ENCODE results near the gene MIA. TPM values are rescaled to one million over a fixed set of nuclear protein-coding genes. Genes with fewer than 3 reads are reported as not detected.

Gene MIA
- total RNA-seq, 4 donors from 2014 or later, result 10.4 to 17.0 (median 12.9) TPM

GRCh38 chr19:40798683-40799557, 23.6 kb downstream of the MIA start, which contains the start of gene EGLN2:
Gene EGLN2 (plus strand): TSS chr19:40799191. CDS start chr19:40800573, 1,382 bp downstream.
- peak; percentile 100 for DNase-seq (ENCODE audit: low spot score in 2 of 2)
- H3K4me3 ChIP-seq (ENCODE audit: low read depth, poor library complexity, severe bottlenecking), result peak within 1 kb of the TSS; percentile 78
- WGBS, 2 donors, result 0 to 1% methylated on average over 66 to 82 of the region's 110 CpGs
- no peak for TF ChIP-seq CTCF (IDR thresholded peaks at IDR 0.05)
- peak in 1 of 2 donors; percentile 31 for TF ChIP-seq POLR2A (IDR thresholded peaks at IDR 0.05)
- intact Hi-C loops (cut with DNase I; ENCODE audit: low total_unique reads), result no loop called here

- no peak for TF ChIP-seq CTCF (IDR thresholded peaks at IDR 0.05)
- no peak for TF ChIP-seq POLR2A (IDR thresholded peaks at IDR 0.05)
- H3K4me3 ChIP-seq (ENCODE audit: low read depth, poor library complexity, severe bottlenecking), result peak overlapping the region; percentile 78
- WGBS, 2 donors, result 1 to 2% methylated on average over 39 to 40 of the region's 40 CpGs
- DNase-seq (ENCODE audit: low spot score in 2 of 2), result peak in 1 of 2 donors; percentile 92
- intact Hi-C loops (cut with DNase I; ENCODE audit: low total_unique reads), result no loop called here
Measured at GRCh38 chr19:40799558-40800338, 24.4 kb downstream of the MIA start.

- intact Hi-C loops (cut with DNase I; ENCODE audit: low total_unique reads), result no loop called here
- 28 to 52% methylated on average over 18 to 22 of the region's 27 CpGs for WGBS, 2 donors
- DNase-seq (ENCODE audit: low spot score in 2 of 2), result no peak
- H3K4me3 ChIP-seq (ENCODE audit: low read depth, poor library complexity, severe bottlenecking), result peak overlapping the region; percentile 78
- no peak for TF ChIP-seq CTCF (IDR thresholded peaks at IDR 0.05)
- no peak for TF ChIP-seq POLR2A (IDR thresholded peaks at IDR 0.05)
Measured at GRCh38 chr19:40800339-40800996, 25.1 kb downstream of the MIA start.

GRCh38 chr19:40800997-40801377, 25.7 kb downstream of the MIA start:
- H3K4me3 ChIP-seq (ENCODE audit: low read depth, poor library complexity, severe bottlenecking), result no peak overlapping the region
- no peak for TF ChIP-seq CTCF (IDR thresholded peaks at IDR 0.05)
- no peak for TF ChIP-seq POLR2A (IDR thresholded peaks at IDR 0.05)
- WGBS, 2 donors, result 77 to 79% methylated on average over 22 to 27 of the region's 27 CpGs
- no peak for DNase-seq (ENCODE audit: low spot score in 2 of 2)
- intact Hi-C loops (cut with DNase I; ENCODE audit: low total_unique reads), result no loop called here

- intact Hi-C loops (cut with DNase I; ENCODE audit: low total_unique reads), result no loop called here
- WGBS, 2 donors, result 47 to 57% methylated on average over 13 of the region's 13 CpGs
- DNase-seq (ENCODE audit: low spot score in 2 of 2), result no peak
- H3K4me3 ChIP-seq (ENCODE audit: low read depth, poor library complexity, severe bottlenecking), result no peak overlapping the region
- TF ChIP-seq CTCF (IDR thresholded peaks at IDR 0.05) (no peak), POLR2A (IDR thresholded peaks at IDR 0.05) (no peak)
Measured at GRCh38 chr19:40801426-40802299, 26.3 kb downstream of the MIA start.

All from lower leg skin (tissue), 4 donors.